Measurements from ENCODE around the gene CFAP46.

Gene CFAP46

DNA sequence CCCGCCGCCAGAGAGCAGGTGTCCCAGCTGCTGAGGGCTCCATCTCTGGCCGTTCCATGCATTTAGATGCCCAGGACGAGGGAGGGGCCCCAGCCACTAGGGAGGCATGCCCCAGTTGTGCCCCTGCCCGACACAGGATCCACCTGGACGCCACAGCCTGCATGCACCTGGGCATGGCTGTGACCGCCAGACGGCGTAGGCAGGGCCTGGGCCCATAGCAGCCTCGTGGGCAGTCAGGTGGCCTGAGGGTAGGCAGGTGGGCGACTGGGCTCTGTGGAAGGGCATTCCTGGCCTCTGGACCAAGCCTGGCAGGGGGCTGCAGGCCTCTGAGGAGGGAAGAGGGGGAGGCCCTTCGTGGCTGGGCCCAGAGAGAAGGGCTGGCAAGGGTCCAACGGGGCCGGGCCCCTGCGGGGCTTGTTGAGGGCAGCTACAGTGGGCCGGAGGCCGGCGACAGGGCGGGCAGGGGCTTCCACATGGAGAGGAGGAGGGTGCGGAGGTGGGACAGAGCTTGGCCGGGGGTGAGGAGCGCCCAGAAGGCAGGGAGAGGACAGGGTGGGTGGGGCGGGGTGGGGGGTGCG lies 80.4 kb downstream of the CFAP46 start:
- no peak for DNase-seq (ENCODE audit: low spot score)

DNA sequence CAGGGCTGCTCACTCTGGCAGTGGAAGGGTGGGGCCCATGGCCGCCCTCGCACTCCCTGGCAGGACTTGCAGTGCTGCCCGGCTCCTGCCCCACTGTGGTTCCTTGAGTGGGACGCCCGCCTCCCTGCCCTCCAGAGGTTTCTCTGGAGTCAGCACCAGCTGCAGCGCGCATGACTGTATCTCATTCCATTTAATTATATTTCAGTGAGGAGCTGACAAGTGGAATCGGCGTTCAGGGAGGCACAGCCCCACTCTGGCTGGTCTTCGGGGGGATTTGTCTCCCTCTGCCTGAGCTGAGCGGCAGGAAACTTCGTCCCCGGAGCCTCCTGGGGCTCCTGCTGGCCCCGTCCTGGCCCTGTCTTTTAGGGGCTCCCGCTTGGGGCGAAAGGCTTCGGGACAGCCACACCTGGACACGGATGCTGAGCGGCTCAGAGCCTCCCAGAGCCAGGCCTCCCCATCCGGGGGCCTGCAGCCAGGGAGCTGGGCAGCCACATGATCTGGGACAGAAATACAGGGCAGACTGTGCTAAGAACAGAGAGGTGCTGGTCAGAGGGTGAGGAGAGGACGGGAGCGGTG lies 81.2 kb downstream of the CFAP46 start:
- no peak for DNase-seq (ENCODE audit: low spot score)

DNA sequence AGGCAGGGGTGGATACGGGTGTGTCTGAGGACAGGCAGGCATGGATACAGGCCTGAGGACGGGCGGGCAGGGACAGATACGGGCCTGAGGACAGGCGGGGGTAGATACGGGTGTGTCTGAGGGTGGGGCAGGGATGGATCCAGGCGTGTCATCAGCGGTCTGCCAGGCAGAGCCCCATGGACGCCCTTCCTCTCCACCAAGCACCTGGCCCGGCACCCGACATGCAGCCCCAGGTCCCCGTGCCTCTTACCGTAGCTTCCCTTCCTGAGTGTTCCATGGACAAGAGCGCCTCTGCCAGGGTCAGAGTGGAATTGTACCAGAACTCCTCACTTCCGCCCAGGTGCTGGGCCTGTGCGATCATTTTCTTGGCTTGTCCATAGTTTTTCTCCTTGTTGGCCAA lies 81.8 kb downstream of the CFAP46 start:
- DNase-seq (ENCODE audit: low spot score) = no peak

DNA sequence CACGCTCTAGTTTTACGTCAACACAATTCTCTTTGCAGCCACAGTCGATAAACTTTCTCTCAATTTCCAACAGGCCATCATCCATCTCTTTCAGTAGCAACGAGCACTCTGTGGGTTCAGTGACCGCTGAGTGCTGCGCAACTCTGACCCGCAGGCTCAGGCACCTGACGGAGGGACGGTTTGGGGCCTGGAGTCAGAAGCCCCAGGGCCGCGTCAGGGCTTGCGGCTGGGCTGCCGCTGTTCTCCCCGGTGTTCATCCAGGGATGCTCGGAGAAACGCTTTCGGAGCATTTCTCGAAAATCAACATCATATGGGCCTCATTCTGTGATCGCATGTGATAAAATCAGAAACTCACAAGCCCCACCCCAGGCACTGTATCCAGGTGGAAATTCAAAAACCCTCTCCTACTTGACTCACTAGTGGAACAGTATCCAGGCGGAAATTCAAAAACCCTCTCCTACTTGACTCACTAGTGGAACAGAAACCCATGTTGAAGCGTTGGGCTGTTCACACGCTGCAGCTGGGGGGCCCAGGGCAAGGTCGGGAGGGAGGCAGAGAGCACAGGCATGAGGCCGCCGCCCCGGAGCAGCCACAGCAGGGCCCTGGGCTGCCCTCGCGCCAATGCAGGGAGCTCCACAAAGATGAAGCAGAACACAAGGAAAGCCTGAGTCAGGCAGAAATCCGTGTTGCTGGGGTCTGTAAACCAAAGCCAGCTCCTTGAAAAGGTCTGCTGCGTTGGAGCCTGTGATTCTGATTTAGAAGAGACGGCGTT lies 83.1 kb downstream of the CFAP46 start:
- no peak for DNase-seq (ENCODE audit: low spot score)

DNA sequence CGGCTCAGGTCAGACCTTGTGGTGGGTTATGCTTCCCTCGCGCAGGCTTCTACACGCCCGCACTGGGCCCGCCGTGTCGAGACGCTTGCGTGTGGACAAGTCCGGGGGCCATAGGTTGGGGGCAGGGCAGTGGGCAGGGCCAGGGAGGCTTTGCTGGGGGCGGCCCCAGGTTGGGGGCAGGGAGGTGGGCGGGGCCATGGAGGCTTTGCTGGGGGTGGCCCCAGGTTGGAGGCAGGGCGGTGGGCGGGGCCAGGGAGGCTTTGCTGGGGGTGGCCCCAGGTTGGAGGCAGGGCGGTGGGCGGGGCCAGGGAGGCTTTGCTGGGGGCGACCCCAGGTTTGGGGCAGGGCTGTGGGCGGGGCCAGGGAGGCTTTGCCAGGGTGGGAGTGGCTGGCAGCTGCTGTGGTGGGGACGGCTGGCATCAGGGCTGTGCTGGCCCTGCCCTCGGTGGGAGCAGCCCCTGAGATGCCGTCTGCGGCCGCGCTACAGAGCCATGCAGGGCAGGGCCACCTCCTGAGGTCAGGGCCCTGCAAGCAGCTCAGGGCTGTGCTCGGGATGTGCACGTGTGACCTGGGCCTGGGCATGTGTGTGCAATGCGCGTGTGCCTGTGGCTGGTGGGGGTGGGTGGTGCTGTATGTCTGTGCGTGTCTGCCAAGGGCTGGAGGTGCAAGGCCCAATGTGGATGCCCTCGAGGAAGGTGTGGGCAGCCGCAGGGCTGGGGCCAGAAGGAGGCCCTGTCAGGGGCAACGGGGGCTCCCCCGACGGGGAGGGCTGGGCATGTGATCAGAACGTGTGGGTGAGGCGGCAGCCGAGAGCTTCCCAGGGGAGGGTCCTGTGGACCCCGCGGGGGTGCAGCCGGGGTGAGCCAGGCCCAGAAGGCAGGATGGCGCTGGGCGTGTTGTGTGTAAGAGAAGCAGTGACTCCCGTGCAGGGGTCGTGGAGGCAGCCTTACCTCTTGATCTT lies 84.0 kb downstream of the CFAP46 start:
- DNase-seq (ENCODE audit: low spot score) = no peak

DNA sequence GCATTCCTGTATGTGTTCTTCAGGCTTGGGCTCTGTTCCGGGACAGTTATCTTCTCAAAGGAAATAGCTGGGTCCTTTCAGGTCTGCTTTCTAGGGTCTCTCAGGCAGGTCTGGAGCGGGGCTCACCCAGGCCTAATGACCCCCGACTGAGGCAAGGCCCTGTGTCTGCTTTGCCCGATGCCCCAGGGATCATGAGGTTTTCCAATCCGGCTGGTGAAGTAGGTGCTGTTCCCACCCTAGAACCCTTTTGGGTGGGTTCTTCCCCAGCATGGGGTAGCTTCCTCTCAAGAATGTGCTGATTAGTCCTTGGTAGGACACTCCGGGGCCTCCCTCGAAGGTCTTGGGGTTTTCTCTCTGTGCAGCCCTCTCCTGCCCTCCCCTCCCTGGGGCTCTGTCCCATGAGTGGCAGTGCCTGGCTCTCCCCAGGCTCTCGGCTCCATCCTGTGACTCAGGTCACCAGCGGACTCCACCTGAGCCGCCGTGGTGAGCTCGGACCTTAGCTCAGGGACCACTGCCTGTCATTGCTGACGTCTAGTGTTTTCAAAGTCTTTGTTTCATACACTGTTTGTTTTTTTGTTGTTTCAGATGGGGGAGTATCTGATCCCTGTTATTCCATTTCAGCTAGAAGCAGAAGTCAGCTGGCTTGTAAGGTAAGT lies 85.4 kb downstream of the CFAP46 start:
- no peak for DNase-seq (ENCODE audit: low spot score)

DNA sequence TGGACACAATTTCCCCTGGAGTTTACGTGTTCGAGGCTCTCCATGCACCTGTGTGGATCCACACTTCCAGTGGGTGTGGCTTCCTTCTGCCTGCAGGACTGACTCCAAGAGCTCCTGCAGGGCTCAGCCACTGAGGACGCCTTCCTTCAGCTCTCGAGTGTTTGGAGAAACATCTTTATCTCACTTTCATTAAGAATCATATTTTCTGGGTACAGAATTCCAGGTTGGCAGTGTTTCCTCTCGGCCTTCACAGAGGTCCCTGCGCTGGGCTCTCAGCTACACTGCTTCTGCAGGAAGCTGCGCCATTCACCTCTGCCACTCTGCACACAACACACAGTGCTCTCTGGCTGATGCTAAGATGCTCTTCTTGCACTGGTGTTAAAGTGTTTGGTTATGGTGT lies 86.5 kb downstream of the CFAP46 start:
- DNase-seq (ENCODE audit: low spot score) = no peak

DNA sequence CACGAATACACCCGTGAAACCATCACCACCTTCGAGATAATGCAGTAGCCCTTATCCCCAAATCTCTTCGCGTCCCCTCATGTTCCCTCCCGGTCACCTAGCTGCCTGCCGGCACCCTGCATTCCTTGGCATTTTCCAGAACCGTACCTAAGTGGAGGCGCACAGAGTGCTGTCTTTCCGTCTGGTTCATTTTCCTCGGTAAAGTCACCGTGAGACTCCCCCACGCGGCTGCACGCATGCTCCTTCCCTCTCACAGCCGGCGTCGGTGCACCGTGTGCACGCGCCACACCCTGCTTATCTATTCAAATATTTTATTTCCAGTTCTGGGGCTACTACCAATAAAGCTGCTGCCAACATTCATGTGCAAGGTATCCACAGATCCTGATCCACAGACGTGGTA lies 90.9 kb downstream of the CFAP46 start:
- DNase-seq (ENCODE audit: low spot score) = no peak

DNA sequence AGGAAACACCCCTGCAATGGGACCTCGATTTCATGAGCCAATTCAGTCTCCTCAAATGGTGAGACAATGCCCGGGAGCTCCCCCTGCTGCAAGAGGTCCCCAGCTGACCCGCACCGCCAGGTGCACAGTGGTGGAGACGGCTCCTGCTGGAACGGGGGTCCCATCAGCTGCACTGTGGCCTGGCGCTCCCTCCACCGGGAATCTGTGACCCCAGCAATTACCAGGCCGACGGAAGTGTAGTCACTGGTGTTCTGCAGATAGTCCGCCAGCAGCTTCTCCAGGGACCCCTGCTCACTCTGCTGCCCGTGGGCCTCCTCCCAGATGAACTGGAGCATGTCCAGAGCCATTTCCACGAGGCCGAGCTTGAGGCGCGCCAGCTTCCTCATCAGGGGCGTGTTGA lies 91.5 kb downstream of the CFAP46 start:
- no peak for DNase-seq (ENCODE audit: low spot score)

DNA sequence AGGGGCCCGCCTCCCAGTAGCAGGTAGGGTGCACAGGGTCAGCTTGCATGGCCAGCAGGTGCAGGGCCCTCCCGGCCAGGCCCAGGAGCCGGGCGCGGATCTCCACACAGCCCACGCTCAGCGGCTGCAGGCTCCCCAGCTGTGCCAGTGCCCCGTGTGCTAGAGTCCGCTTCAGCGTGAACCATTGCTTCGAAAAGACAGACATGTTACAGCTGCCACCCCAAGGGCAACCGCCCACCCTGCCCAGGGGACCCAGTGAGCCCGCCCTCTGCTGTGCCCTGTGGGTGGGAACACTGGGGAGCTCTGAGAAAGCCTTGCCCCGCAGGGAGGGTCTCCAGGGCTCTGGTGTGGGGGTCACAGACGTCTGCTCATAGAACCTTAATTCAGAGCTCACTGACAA lies 92.1 kb downstream of the CFAP46 start:
- DNase-seq (ENCODE audit: low spot score) = no peak

DNA sequence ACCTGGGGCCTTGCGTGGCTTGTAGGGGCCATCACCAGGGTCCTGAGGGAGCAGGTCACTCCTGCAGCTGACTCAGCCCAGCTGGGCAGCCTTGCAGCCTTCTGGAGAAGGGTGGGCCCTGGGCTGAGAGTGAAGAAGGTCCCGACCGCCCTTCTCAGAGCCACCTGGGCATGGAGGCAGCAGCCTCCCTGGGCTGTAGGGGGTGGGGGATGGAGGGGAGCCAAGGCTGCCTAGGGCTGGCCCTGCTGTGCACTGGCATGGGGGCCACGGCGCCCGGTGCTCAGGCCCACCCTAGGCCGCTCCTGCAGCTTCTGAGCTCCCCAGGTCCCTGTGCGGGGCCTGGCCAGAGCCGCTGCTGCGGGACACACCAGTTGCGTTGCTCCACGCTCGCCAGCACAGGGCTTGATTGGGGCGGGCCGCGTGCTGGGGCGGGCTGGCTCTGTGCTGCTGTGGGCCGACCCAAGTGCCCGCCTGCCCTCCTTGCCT lies 92.8 kb downstream of the CFAP46 start:
- DNase-seq (ENCODE audit: low spot score) = no peak

DNA sequence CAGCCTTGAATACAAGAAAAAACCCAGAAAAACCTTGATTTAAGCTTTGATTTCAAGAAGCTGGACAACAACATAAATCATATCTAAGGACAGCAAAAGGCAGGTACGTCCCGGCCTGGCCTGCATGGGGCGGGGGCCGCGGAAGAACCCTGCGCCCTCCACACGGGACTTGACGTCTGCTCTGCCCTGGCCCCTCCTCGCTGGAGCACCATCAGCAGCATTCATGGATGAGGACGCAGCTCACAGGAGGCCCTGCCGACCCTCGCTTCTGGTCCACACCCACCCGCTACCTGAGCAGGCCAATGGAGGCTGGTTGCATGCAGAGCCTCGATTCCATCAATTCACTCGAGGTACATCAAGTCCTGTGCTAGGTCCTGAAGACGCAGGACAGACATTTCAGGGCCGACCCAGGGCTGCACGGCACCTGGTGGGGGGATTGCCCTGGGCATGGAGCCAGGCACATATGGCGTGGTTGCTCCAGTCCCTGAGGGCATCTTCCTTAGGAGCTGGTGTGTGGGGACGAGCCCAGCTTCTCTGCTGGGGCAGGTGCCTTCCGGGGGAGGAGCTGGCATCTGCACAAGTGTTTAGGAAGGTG lies 93.3 kb downstream of the CFAP46 start:
- no peak for DNase-seq (ENCODE audit: low spot score)

DNA sequence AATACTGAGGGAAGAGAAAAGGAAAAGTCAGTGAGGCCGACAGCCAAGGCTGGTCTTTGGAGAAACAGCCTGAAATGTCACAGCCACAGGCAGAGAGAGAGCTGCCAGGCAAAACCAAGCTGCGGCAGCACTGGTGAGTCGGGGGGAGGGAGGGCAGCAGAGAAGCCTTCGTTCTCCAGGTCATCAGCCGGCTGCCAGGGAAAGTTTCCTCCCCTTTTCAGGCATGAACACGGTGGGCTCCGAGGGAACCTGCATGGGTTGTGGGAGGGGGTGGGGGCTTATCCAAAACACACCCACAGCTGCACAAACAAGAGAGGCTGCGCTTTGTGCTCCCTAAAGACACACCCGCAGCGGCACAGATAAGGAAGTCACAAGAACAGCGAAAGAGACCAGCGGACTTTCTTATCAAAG lies 94.1 kb downstream of the CFAP46 start:
- DNase-seq (ENCODE audit: low spot score) = no peak

DNA sequence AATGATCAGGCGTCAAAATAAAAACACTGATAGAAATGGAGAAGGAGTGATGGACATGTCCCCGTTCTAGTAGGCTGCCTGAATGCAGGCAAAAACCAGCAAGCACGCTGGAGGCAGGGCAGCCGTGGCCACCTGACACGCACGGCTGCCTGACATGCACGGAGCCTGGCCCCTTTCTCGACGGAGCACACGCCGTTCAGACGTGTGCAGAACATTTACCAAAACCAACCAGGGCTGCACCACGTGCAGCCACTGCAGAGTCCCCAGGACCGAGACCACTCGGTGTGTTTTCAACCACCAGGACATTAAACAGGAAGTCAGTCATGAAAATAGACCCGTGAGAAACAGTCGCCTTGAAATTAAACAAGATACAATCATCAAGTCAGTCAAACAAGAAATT lies 94.5 kb downstream of the CFAP46 start:
- DNase-seq (ENCODE audit: low spot score) = no peak

DNA sequence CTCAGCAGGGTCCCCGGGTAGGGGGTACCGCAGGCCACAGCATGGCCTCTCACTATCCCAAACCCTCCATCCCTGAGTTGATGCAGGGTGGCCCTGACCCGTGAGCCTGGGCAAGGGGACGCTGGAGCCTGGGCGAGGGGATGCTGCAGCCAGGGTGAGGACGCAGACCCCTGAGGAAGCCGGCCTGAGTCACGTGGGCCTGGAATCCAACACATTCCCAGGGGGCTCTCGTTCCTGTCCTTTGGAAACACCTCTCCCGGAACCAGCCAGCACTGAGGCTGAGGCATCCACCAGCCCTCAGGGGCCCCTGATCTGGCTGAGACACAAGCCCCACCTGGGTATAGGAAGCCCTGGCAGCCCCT lies 95.0 kb downstream of the CFAP46 start:
- DNase-seq (ENCODE audit: low spot score) = no peak

DNA sequence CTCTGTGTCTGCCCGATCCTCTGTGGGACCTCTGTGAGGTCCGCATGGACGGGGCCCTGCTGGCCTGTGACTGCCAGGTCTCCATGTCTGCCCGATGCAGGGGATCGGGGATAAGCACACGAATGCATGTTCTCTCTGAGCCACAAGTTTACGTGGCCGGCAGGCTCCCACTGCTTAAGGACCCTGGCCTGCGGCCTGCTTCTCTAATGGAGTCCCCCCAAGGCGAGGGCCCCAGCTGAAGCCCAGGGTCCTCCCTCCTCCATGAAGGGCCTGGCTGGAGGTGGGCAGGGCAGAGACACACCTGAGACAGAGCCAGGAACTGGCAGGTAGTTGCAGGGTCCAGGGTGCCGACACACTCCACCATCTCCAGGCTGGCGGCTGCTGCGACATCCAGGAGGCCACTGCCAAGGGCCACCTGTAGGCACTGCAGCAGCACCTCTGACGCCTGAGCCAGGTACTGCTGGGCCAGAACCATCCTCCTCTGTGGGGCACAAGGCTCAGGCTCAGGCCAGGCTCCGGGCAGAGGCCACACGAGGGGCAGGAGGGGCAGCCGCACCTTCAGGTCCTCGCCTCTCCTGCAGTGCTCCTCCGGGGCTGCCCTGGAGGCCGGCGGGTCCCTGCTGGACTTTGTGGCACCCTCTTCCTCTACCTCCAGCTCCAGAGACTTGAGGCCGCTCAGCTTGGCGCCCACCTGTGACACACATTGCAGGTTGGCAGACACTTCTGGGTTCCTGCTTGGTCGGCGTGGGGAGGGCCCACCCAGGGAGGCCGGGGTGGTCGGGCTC lies 95.5 kb downstream of the CFAP46 start:
- no peak for DNase-seq (ENCODE audit: low spot score)

DNA sequence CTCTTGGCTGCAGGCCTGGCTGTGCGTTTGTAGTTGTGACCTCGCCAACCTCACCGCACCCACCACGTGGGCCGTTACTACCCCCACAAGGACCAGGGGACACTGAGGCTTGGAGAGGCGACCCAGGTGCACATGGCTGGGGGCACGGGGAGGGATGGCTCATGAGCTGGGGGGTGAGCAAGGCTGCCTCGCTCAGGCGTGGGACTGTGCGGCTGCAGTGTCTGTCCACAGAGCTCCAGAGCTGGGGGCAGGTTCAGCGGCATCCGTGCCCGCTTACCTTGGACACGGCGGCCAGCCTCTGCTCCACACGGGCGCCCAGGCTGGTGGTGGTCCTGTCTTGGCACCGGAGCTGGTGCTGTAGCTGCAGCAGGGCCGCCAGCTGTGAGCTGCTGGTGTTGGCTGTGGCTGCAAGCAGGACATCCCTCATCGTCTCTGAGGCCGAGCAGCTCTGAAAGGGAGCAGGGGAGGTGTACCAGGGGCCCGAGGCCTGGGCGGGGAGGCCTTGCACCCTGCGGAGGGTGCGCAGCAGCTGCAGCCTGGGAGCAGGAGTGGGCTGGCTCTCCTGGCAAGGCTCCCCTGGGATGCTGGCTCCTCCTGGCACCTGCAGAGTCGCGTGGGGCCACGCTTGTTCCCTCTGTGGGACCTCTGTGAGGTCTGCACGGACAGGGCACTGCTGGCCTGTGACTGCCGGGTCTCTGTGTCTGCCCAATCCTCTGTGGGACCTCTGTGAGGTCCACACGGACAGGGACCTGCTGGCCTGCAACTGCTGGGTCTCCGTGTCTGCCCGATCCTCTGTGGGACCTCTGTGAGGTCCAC lies 96.4 kb downstream of the CFAP46 start:
- DNase-seq (ENCODE audit: low spot score) = no peak

DNA sequence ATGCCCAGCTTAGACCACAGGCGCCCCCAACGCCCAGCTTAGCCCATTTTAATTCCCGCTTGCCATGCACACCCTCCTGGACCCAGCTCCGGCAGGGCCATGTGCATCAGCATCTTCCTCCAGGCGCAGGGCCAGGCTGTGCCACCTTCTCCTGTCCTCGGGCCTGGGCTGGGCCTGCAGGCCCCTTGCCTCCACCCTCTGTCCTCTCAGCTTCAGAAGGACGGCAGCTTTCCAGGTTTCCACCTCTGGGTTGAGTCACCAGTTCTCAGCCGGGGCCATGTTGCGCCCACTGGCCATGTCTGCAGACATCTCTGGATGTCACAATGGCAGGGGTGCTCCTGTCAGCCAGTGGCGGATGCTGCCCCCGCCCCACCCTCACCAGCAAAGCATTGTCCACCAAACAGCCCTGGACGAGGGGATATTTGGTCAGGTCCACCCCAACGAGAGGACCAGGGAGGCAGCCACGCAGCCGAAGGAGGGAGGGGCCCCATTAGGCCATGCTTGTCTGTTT lies 97.3 kb downstream of the CFAP46 start:
- DNase-seq (ENCODE audit: low spot score) = no peak

DNA sequence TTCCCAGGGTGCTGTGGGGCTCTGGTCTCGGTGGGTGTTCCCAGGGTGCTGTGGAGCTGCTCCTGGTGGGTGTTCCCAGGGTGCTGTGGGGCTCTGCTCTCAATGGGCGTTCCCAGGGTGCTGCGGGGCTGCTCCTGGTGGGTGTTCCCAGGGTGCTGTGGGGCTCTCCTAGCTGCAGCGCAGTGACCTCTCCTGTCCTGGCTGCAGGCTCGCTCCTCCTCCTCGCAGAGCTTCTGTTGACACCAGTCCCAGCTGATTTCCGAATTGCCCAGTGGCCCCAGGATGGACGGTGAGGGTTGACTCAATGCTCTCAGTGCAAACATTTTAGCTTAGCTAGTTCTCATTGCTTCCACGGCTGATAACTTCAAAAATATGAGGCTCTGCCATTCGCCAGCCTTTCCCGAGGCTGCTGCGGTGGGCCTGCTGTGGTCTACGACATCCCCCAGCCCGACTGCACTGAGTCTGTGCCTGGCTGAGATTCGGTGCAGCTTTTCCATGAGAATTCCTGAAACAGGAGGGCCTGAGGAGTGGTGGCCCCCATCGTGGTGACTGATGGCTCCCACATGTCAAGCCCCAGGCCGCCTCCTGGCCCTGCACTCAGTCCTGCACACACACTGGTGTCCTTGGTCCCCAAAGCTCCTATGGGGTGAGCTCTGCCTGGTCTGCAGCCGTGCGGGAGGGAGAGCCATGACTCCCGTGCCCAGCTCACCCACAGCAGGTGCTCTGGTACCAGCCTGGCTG lies 98.1 kb downstream of the CFAP46 start:
- DNase-seq (ENCODE audit: low spot score) = no peak

All from hematopoietic multipotent progenitor cell treated with erythropoietin and hydrocortisone succinate and interleukin-3 and kit ligand, for 15 days (in vitro differentiated cells).